Measurements from ENCODE around the gene CIITA.
A peak's percentile ranks its signal among the peaks of the same experiment; 100 is the strongest.
"Not testable (repeated sequence)": the region's sequence is repeated elsewhere in the genome, so short reads cannot be mapped to it uniquely, and the experiment has no call there.

Gene CIITA

GRCh38 chr16:10918294-10919002 is 41.4 kb downstream of the CIITA start:
- DNase-seq (ENCODE audit: low read depth), result peak; percentile 90

GRCh38 chr16:10919003-10919351 is 42.0 kb downstream of the CIITA start:
- no peak for DNase-seq (ENCODE audit: low read depth)

- no peak for DNase-seq (ENCODE audit: low read depth)
Measured at GRCh38 chr16:10920726-10921427, 43.9 kb downstream of the CIITA start.

- no peak for DNase-seq (ENCODE audit: low read depth)
Measured at GRCh38 chr16:10921536-10922327, 44.7 kb downstream of the CIITA start.

GRCh38 chr16:10922328-10923145 is 45.5 kb downstream of the CIITA start:
- DNase-seq (ENCODE audit: low read depth), result peak; percentile 42

GRCh38 chr16:10923146-10923649 is 46.2 kb downstream of the CIITA start:
- DNase-seq (ENCODE audit: low read depth), result no peak

GRCh38 chr16:10923650-10924214 is 46.7 kb downstream of the CIITA start:
- no peak for DNase-seq (ENCODE audit: low read depth)

- DNase-seq (ENCODE audit: low read depth), result not testable (repeated sequence)
Measured at GRCh38 chr16:10925285-10925684, 48.3 kb downstream of the CIITA start.

GRCh38 chr16:10926094-10926493 is 49.1 kb downstream of the CIITA start:
- DNase-seq (ENCODE audit: low read depth), result no peak

GRCh38 chr16:10926867-10927266 is 49.9 kb downstream of the CIITA start:
- no peak for DNase-seq (ENCODE audit: low read depth)

GRCh38 chr16:10927497-10928112 is 50.6 kb downstream of the CIITA start:
- DNase-seq (ENCODE audit: low read depth), result no peak

- DNase-seq (ENCODE audit: low read depth), result not testable (repeated sequence)
Measured at GRCh38 chr16:10929097-10929496, 52.1 kb downstream of the CIITA start.

- DNase-seq (ENCODE audit: low read depth), result no peak
Measured at GRCh38 chr16:10929853-10930754, 53.1 kb downstream of the CIITA start.

- DNase-seq (ENCODE audit: low read depth), result no peak
Measured at GRCh38 chr16:10930755-10931093, 53.7 kb downstream of the CIITA start.

- DNase-seq (ENCODE audit: low read depth), result no peak
Measured at GRCh38 chr16:10931134-10931533, 54.1 kb downstream of the CIITA start.

- DNase-seq (ENCODE audit: low read depth), result no peak
Measured at GRCh38 chr16:10931977-10932632, 55.1 kb downstream of the CIITA start.

GRCh38 chr16:10932959-10933710 is 56.1 kb downstream of the CIITA start:
- DNase-seq (ENCODE audit: low read depth), result no peak

- DNase-seq (ENCODE audit: low read depth), result no peak
Measured at GRCh38 chr16:10933865-10934264, 56.9 kb downstream of the CIITA start.
